SKM-1 treated with dmso at 0.1 percent for 144 hours (cell line): ENCODE measurements around the gene TBX2.
"Not testable (repeated sequence)": the region's sequence is repeated elsewhere in the genome, so short reads cannot be mapped to it uniquely, and the experiment has no call there.

Experiments used
- DNase-seq: peaks from one replicate; lab custom pipeline; 2025; ENCODE audit not compliant: unreplicated experiment; lab: John Stamatoyannopoulos, UW

TBX2 gene

DNA sequence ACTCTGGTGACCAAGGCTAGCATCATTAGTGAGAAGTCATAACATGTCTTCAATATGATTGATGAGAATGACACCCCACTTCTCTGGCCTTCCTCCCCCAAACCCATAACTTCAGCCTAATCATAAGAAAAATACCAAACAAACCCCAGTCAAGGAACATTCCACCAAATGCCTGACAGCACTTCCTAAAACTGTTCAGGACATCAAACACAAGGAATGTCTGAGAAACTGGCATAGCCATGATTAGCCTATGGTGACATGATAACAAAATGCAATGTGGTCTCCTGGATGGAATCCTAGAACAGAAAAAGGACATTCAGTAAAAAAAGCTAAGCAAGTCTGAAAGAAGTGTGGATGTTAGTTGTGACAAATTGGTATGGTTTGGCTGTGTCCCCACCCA, 27.9 kb downstream of the TBX2 start:
- no peak for DNase-seq

DNA sequence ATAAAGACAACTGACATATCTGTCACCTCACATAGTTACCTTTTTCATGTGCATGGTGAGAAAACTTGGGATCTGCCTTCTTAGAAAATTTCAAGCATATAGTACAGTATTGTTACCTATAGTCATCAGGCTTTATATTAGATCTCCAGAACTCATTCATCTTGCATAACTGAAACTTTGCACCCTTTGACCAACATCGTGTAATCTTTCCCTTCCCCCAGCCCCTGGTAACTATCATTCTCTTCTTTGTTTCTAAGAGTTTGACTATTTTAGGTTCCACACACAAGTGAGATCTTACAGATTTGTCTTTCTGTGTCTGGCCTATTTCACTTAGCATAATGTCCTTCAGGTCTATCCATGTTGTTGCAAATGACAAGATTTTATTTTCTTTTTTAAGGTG, 29.6 kb downstream of the TBX2 start:
- DNase-seq: no peak

DNA sequence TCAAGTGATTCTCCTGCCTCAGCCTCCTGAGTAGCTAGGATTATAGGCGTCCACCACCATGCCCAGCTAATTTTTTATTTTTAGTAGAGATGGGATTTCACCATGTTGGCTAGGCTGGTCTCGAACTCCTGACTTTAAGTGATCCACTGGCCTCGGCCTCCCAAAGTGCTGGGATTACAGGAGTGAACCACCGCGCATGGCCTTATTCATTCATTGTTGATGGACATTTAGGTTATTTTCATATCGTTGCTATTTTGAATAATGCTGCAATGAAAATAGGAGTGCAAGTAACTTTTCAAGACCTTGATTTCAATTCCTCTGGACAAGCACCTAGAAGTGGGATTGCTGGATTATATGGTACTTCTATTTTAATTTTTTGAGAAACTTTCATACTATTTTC, 30.2 kb downstream of the TBX2 start:
- DNase-seq: not testable (repeated sequence)

DNA sequence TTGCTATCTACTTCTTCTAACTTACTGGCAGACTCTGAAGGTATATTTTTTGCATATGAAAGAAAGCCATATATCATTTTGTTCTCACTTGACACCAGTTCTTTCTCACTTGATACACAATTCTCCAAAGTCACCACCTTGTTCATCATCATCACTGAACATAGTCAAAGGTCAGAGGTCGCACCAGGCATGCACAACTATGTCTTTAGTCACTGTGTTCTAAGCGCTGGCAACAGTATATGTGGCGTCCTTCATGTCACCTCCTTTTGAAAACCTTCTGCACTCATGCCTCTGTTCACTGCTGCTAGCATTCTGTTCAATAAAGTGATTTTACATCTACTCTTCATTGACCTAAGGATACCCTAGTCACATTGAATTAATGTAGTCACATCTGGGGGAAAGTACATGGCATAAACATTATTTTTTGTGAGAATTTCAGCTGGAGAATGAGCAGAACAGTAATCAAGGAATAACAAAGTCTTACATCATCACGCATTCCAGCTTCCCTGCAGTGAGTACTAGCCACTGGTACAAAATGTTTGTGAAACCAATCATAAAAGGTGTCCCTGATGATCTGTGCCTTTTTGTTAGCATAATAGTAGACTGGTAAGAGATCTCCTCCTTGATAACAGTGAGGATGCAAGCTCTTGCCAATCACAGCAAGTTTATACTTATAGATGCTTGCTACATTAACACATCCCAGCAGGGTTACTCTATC, 32.1 kb downstream of the TBX2 start:
- DNase-seq: no peak

DNA sequence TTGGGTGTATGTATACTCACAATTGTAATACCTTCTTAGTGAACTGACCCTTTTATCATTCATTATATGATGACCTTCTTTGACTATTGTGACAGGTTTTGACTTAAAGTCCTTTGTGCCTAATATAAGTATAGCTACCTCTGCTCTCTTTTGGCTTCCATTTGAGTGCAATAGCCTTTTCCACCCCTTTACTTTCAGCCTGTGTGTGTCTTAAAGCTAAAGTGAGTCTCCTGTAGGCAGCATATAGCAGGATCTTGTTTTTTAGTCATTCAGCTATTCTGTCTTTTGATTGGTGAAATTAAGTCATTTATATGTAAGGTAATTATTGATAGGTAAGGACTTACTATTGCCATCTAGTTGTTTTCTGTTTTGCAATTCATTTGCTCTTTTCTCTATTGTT, 36.6 kb downstream of the TBX2 start:
- no peak for DNase-seq

DNA sequence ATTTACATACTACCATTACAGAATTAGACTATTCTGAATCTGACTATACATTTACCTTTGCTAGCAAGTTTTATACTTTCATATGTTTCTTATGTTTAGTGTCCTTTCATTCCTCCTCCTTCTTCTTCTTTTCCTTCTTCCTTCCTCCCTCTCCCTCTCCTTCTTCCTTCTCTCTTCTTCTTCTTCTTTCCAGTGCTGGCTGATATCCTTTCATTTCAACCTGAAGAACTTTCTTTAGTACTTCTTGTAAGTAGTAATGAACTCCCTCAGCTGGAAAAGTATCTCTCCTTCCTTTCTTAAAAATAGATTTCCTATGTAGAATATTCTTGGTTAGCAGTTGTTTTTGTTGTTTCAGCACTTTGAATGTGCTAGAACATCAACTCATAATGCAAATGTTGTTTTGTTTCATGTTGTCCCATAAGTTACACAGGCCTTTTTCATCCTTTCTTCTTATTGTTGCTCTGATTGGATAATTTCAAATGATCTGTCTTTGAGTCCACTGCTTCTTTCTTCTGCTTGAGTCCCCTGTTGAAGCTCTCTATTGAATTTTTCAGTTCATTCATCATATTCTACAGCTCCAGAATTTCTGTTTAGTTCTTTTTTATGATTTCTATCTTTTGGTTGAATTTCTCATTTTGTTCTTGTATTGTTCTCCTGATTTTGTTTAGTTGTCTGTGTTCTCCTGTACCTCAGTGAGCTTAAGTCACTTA, 37.5 kb downstream of the TBX2 start:
- DNase-seq: no peak

DNA sequence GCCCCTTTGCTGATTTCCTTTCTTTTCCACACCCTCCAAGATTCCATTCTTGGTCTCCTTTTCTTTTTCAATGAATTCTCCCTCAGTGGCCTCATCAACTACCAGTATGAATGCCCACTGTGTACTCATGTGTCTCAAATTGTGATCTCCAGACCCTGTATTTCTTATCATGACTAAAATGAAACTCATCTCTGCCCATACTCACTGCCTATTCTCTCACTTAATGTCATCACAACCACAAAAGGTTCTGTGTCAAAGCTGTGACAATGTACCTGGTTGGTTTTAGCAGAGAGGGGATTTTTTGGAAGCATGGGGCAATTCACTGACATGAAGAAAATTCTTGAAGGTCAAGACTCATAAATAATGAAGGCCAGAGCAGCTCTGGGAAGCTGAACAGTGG, 41.1 kb downstream of the TBX2 start:
- no peak for DNase-seq

DNA sequence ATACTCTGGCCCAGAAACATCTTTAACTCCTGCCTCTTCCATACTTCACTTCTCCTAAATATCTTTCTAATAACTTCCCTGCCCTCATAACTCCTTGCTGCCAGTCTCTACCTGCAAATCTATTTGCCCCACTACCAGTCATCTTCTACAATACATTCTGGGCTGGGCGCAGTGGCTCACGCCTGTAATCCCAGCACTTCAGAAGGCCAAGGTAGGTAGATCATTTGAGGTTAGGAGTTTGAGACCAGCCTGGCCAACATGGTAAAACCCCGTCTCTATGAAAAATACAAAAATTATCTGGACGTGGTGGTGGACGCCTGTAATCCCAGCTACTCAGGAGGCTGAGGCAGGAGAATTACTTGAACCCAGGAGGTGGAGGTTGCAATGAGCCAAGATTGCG, 41.9 kb downstream of the TBX2 start:
- not testable (repeated sequence) for DNase-seq

DNA sequence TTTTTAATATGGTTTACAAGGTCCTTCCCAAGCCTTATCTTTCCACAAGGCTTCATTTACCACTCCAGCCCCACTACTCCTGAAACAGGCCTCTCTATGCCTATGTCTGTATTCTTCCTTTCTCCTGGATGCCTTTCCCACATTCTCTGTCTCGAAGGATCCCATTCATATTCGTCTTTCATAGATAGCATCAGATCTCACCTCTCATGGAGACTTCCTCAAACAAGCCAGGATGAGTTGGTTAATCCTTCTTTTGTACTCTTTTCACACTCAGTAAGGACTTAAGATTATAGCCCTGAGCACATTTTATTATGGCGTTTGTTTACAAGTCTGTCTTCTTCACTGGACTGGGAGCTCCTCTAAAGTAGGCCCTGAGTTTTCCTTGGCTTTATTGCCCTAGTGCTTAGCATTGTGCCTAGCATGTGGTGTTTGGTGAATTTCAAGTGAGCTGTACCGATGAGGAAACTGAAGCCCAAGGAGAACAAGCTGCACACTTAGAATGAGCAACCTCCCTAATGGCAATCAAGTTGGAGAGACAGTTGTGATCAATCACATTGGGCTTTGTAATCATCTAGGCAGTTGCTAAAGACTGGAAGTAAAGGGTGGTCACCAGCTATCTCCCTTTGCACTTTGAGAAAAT, 42.6 kb downstream of the TBX2 start:
- no peak for DNase-seq

DNA sequence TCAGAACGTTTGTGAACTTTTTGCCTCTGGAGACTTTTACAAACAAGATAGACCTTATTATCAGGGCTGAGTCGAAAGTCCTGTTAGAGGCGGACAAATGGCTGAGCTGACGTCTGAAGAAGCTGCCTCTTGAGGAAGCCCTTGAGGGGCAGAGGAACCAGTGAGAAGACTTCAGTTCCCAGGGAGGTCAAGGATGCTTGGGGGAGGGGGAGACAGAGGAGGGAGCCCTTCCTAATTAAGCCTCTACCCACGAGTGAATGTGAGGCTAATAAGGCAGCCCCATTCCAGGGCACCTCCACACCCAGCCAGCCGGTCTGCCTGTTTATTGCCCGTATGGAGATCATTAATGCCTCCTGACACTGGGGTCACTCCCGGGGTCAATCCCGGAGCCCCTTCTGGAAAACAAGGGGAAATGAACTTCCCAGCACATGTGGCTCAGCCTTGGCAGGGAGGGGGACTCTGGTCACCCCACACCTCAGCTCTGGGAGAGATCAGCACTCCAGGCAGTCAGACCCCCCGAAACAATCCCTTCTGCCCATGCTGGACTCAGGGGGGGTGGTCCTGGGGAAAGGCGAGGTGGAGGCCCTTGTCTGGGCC, 43.3 kb downstream of the TBX2 start:
- DNase-seq: no peak

DNA sequence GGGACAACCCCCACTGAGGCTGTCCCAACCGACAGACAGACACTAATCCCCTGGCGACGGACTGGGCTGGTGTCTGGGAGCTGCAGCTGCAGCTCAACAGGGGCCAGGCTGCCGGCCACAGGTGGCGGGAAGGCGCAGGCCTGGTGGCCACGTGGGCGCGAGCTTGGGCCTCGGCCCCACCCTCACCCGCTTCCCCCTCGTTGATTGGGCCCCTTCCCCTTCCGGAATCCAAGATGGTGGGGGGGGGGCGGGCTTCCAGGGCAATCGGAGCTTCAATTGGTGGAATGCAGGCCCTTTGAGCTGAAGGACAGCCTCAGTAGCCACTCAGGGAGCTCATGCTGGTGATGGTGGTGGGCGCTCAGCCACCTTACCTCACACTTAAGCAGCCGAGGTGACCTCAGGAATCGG, 43.8 kb downstream of the TBX2 start:
- no peak for DNase-seq

DNA sequence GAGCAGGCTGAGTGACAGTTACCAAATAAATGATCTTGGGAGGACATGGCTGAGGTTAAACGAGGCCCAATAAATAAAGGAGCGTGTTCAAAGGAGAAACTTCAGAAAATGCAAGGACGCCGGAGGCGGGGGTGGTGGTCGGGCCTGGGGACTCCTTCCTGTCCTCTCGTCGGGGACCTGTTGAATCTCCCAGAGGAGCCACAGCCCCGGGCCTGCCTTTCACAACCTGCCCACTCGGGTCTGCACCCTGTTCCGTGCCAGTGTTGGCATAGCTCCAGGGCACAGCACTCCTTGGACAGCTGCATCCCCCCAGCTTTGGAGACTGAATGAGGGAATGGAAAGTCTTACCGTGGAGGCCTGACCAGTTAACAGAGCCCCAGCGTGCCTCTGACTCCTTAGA, 44.4 kb downstream of the TBX2 start:
- DNase-seq: no peak

DNA sequence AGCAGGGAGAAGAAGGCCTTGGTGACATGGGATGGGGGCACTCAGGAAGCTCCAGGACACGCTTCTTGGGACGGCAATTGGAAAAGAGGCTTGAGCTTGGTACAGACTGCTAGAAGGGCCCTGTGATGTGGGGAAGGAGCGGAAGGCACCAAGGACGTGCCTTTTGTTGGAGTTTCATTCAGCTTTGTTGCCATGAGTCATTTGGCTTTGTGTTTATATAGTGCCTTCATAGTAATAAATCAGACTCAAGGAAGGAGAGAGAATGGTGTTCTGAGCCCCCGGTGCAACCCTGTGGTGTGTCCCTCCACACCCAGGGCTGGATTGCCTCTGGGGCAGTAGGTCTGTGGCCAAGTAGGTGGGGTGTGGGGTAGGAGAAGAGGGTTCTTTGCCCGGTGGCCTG, 45.2 kb downstream of the TBX2 start:
- DNase-seq: no peak

DNA sequence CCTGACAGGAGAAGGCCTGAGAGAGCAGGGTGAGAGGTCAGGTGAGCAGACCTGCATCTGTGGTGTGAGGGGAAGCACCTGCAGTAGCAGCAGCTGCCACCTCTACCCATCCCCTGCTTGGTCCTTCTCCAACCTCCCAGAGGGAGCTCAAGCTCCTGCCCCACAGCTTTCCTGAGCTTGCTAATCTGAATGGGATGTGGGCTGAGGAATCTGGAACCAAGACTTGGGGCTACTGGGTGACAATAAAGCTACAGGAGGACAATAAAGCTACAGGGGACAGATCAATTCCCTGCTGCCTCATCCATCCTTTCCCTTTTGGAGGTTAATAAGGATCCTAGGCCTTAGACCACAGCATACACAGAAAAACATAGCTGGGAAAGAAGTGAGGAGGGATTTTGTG, 47.7 kb downstream of the TBX2 start:
- DNase-seq: no peak

DNA sequence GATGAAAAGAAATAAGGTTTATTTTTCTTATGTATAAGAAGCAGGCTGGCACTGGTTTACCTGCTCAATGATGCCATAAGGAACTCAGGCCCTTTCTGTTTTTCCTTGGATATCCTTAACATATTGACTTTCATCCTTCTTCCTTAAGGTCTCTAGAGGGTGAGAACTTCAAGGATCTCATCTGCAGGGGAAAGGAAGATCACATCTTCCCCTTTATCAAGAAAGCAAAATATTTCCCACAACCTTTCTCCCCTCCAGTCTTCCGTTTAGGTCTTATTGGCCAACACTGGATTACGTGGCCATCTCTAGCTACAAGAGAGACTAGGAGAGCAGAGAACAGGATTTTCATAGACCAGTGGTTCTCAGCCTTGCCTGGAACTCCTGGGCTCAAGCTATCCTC, 48.4 kb downstream of the TBX2 start:
- no peak for DNase-seq

DNA sequence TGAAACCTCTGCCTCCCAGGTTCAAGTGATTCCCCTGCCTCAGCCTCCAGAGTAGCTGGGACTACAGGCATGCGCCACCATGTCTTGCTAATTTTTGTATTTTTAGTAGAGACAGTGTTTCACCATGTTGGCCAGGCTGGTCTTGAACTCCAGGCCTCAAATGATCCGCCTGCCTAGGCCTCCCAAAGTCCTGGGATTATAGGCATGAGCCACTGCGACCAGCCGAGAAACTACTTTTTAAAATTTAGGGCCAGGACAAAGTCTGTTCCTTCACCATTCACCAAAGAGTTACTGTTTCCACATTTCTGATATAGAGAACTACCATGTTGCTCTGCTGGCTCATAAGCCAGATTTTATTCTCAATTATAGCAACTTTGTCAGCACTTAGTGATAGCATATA, 49.5 kb downstream of the TBX2 start:
- DNase-seq: not testable (repeated sequence)

DNA sequence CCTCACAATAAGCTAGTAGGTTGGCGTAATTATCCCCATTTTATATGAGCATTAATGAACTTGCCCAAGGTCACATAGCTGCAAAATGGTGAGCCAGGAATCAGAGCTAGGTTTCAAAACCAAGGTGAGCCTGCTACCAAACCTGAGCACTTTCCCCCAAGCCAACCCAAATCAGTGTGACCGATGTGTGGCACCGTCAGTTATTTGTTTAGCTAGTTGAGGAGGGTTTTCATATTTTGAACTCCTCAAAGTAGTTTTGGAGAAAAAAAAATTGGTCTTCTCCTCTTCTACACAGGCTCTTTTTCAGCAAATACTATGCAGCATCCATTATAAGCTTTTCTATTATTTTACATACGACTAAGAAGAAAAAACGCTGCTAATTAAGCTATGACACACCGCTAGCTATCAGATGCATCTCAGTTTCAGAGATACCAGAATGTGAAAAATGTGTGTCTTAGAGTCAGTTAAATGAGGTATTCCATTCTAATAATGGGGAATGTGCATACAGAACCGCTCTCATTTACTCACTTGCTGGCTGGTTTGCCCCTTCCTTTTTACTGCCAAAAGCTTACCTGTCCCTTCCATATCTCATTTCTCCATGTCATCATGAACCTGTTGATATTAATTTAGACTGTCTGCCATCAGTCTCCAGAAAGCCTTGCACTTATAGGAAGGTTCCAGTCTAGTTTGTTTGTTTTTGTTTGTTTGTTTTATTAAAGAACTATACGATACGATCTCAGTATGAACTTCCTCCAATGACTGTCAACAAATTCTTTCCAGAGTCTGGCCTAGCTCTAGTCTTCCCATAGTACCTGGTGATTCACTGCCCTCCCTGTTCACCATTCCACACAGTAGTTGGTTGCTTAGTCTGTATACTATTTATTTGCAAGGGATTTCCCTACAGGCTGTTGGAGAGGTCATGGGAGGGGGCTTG, 50.3 kb downstream of the TBX2 start:
- no peak for DNase-seq

DNA sequence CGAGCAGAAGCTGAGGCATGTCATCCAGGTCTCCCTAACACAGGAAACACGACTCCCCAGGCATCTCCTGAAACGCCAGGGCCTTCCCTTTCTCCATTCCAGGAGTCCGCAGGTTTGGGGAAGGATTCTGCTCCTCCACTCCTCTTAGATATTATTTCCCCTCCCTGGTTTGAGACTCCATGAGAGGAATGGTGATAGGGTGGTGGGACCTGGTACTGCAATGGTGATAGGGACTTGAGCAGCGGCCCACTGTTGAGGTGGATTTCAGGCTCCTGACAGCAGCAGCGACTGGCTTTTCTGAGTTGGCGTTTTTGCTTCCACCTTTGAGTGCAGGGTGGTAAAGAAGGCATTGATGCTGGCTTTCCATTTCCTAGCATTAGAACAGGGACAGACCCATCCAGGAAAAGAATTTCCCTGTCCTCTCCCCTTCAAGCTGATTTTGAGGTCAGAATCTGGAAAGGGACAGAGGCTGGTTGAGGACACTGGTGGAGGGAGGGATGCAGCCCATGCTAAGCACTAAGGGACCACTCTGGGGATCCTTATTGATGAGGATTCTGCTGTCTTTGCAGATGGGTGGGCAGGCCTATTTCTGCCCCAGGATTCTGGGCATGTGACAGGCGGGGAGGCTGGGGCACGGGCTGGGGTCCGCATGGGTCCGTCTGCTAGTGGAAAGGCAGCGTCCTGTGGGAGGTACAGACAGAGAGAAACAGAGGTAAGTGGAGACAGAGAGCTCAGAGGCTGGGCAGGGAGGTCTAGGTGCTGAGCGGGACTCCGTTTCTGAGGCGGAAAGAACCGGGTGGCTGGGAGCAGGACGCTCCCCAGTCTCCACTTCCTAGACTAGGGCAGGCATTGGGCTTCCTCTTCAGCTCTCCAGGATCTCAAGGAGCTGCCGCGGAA, 51.2 kb downstream of the TBX2 start:
- no peak for DNase-seq

DNA sequence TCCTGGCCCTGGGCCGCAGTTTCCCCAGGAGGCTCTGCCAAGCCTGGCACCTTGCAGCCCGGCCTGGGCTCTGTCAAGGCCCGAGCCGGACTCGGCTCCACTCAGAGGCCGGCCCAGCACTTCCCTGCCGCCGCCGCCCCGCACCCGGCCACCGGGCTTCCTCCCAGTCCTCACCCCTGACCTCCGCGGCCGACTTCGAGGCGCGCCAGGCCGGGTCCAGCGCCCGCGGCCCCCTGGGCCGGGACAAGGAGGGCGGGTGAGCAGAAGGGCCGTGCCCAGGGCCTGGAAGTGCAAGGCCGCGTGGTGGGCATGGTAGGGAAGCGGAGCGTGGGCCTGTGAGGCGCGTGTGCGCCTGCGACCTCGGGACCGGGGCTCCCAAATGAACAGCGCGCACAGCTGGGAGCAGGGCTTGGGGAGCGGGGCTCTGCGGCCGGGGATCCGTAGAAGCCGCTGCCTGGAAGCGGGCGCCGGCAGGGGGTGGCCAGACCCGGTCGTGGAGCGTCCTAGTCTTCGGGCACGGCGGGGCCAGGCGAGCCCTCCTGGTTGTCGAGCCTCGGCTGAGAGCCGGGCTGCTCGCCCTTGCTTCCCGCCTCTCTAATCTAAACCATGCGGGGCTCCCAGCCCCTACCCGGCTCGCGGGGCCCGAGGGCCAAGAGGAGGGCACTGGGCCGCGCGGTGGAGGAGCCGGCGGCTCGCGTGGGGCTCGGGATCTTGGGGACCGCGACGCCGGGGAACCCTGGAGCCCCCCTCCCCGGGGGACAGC, 52.1 kb downstream of the TBX2 start:
- no peak for DNase-seq
